ENCODE data around the gene TEKT2. TPM values are rescaled to one million over a fixed set of nuclear protein-coding genes. Genes with fewer than 3 reads are reported as not detected.

The TEKT2 gene
- total RNA-seq, 4 donors from 2014 or later, result not detected

- no peaks in the 10 kb centered on the region for H3K9me3 ChIP-seq
- H3K36me3 ChIP-seq, result no peaks in the 10 kb centered on the region
- H3K27ac ChIP-seq, result no peak overlapping the region
Observed at GRCh38 chr1:36108314-36108713, 24.4 kb downstream of the TEKT2 start.

GRCh38 chr1:36109041-36109679 is 25.3 kb downstream of the TEKT2 start:
- Histone ChIP-seq H3K27me3 (no peaks in the 10 kb centered on the region), H3K36me3 (no peaks in the 10 kb centered on the region), H3K9me3 (no peaks in the 10 kb centered on the region), H3K4me3 (no peak overlapping the region), H3K27ac (no peak overlapping the region), H3K4me1 (no peaks in the 10 kb centered on the region)
- TF ChIP-seq POLR2A (IDR thresholded peaks at IDR 0.05), result no peak
- DNase-seq, result peak in 2 of 3 donors; percentile 35 to 63

More at GRCh38 chr1:36108314-36108713, 24.4 kb downstream of the TEKT2 start:
- Histone ChIP-seq H3K27me3 (no peaks in the 10 kb centered on the region), H3K4me3 (no peak overlapping the region), H3K4me1 (no peaks in the 10 kb centered on the region)
- TF ChIP-seq POLR2A (IDR thresholded peaks at IDR 0.05) (no peak), CTCF (IDR thresholded peaks at IDR 0.05) (no peak)
- no peak for DNase-seq

GRCh38 chr1:36111151-36111550 is 27.3 kb downstream of the TEKT2 start:
- TF ChIP-seq CTCF (IDR thresholded peaks at IDR 0.05) (no peak), POLR2A (IDR thresholded peaks at IDR 0.05) (no peak)
- H3K27me3 ChIP-seq, result no peaks in the 10 kb centered on the region
- H3K27ac ChIP-seq, result no peak overlapping the region

GRCh38 chr1:36112823-36113222 is 28.9 kb downstream of the TEKT2 start:
- Histone ChIP-seq H3K27ac (no peak overlapping the region), H3K9me3 (no peaks in the 10 kb centered on the region), H3K4me3 (no peak overlapping the region), H3K4me1 (no peaks in the 10 kb centered on the region), H3K36me3 (no peaks in the 10 kb centered on the region), H3K27me3 (no peaks in the 10 kb centered on the region)
- no peak for DNase-seq
- no peak for TF ChIP-seq POLR2A (IDR thresholded peaks at IDR 0.05)
- TF ChIP-seq CTCF (IDR thresholded peaks at IDR 0.05), result no peak

More at GRCh38 chr1:36111151-36111550, 27.3 kb downstream of the TEKT2 start:
- Histone ChIP-seq H3K9me3 (no peaks in the 10 kb centered on the region), H3K4me3 (no peak overlapping the region), H3K4me1 (no peaks in the 10 kb centered on the region), H3K36me3 (no peaks in the 10 kb centered on the region)
- no peak for DNase-seq

GRCh38 chr1:36114371-36114770 is 30.5 kb downstream of the TEKT2 start:
- DNase-seq, result peak in 1 of 3 donors; percentile 19
- no peaks in the 10 kb centered on the region for H3K9me3 ChIP-seq
- H3K36me3 ChIP-seq, result no peaks in the 10 kb centered on the region
- H3K4me3 ChIP-seq, result no peak overlapping the region
- H3K27me3 ChIP-seq, result no peaks in the 10 kb centered on the region
- H3K4me1 ChIP-seq, result no peaks in the 10 kb centered on the region
- TF ChIP-seq CTCF (IDR thresholded peaks at IDR 0.05) (no peak), POLR2A (IDR thresholded peaks at IDR 0.05) (no peak)
- no peak overlapping the region for H3K27ac ChIP-seq

GRCh38 chr1:36115200-36115669 is 31.3 kb downstream of the TEKT2 start:
- Histone ChIP-seq H3K36me3 (no peaks in the 10 kb centered on the region), H3K4me1 (no peaks in the 10 kb centered on the region), H3K27me3 (no peaks in the 10 kb centered on the region), H3K4me3 (no peak overlapping the region), H3K27ac (peak overlapping the region in 1 of 4 donors; percentile 5), H3K9me3 (no peaks in the 10 kb centered on the region)
- TF ChIP-seq CTCF (IDR thresholded peaks at IDR 0.05) (no peak), POLR2A (IDR thresholded peaks at IDR 0.05) (no peak)
- peak in 1 of 3 donors; percentile 22 for DNase-seq

All from Peyer's patch (tissue), 4 donors.